Psoas muscle (tissue), 8 donors: ENCODE results near the gene DUSP16. TPM values are rescaled to one million over a fixed set of nuclear protein-coding genes. Genes with fewer than 3 reads are reported as not detected.
A peak's percentile ranks its signal among the peaks of the same experiment; 100 is the strongest.

ENCODE experiments used
- ATAC-seq, 4 donors: fragments of 200-7000 bp; cut with Tn5 transposase; one replicate each; pipeline ENCODE4 v1.9.1; 2020; ENCODE audit warnings: moderate library complexity in 3 of 4, mild to moderate bottlenecking in 2 of 4
- DNase-seq, 2 donors: peaks; one replicate each; pipeline ENCODE4 v3.0.0-alpha.2; 2020
- H3K27ac ChIP-seq: fragments of 200-600 bp; one replicate; pipeline ENCODE4 v1.8.0; 2022
- H3K27me3 ChIP-seq, 3 donors: fragments of 200-600 bp in 1 of 3; one replicate each; pipeline versions ENCODE4 v1.6.1 to v1.8.0; 2013 to 2022; ENCODE audit warnings: low read length in 2 of 3, mild to moderate bottlenecking in 2 of 3, moderate library complexity in 1 of 3; ENCODE audit not compliant: insufficient read depth in 3 of 3
- H3K36me3 ChIP-seq, 2 donors: fragments of 200-600 bp in 1 of 2; one replicate each; pipeline versions ENCODE4 v1.6.1 to v1.8.0; 2013 to 2022; ENCODE audit warnings: low read depth in 1 of 2, mild to moderate bottlenecking in 1 of 2, moderate library complexity in 1 of 2; ENCODE audit not compliant: insufficient read depth in 1 of 2
- H3K4me1 ChIP-seq: fragments of 200-600 bp; one replicate; pipeline ENCODE4 v1.8.0; 2022
- H3K4me3 ChIP-seq: fragments of 200-600 bp; one replicate; pipeline ENCODE4 v1.8.0; 2022; ENCODE audit warnings: mild to moderate bottlenecking
- H3K9me3 ChIP-seq: fragments of 200-600 bp; one replicate; pipeline ENCODE4 v1.8.0; 2022
- WGBS, 3 donors: extraction: QIAGEN DNeasy Blood & Tissue Kit; methylation state at CpG; one replicate each; pipeline versions ENCODE4 v1.1.6 to v1.1.7; 2013; 5-methylcytosine and 5-hydroxymethylcytosine counted together
- intact Hi-C, 2 donors: fragments of 100-400 bp; cut with DNase I; formaldehyde crosslinking; loops; one replicate each; pipeline versions ENCODE4 v1.11.0 to v1.14.2; 2022
- polyA plus RNA-seq, 3 donors: library from polyadenylated mRNA; stranded (reverse); fragments of 200-250 nt; gene quantifications; one replicate each; pipeline ENCODE4 v1.2.3, GENCODE V29; 2013
- total RNA-seq, 4 donors: library from RNA; stranded (reverse); fragmentation: NEBNext Ultra II Directional in 2 of 4; extraction: Animal tissue kit (Norgen Biotek cat#: 25700) in 2 of 4; gene quantifications; one replicate each; pipeline versions ENCODE4 v1.2.1 to v1.2.4, GENCODE V29; 2021 to 2023
- TF ChIP-seq, protein P1 (sequence below): fragments of 200-600 bp; IDR thresholded peaks from one replicate; pipeline ENCODE4 v1.8.0; 2022; ENCODE audit warnings: antibody characterized with exemption
- donor health status: healthy with polysubstance abuse.
- donor health status: DM: no; HTN: no; CAD: no; lungs with moderate emphysema.
- donor health status: Bipolar disorder and iron deficiency.
- donor health status: healthy.
- donor health status: DM: yes; HTN: yes; CAD: no.
- donor health status: DM: no; HTN: no; CAD: no.
- donor health status: DM: no; HTN: no; CAD: no.
- donor health status: DM: yes; HTN: yes; CAD: no.

The DUSP16 gene
- total and polyA plus RNA-seq, 7 donors = 3.3 to 23.8 (median 14.2) TPM

DNA sequence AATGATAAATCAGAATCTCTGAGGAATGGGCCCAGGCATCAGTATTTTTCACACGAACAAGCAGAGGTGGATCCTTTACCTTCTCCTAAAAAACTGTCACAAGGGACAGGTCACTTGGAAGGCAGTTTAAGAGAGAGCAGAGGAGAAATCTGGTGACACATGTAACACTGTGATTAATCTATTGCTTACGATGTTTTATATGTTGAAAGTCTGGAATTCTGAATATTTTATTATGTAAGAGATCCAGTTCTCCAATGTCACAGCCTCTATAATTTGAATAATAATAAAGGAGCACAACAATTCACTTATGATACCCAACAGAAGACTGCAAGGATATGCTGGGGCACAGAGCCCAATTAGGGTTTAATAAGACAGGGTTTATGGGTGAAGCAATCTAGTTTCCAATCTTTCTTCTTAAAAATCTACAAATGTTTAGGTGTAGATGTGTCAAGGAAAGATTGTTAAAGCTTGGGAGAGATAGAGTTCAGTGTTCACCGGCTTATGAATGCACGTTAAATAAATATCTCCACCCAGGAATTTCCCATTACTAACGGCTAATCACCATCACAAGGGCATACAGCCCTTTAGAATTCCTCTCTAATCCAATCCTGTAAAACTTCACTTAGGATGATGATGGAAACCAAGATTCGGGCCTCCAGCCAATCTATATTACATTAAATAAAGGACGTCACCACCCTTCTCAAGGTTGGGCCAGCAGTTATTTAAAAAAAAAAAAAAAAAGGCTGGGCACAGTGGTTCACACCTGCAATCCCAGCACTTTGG lies 23.4 kb downstream of the DUSP16 start:
- Histone ChIP-seq H3K36me3 (no peaks in the 10 kb centered on the region), H3K27ac (peak overlapping the region; percentile 65), H3K27me3 (no peaks in the 10 kb centered on the region), H3K4me1 (peaks cover 47% of the 10 kb centered on the region), H3K4me3 (no peak overlapping the region), H3K9me3 (no peaks in the 10 kb centered on the region)
- DNase-seq (no peak), ATAC-seq (no peak)
- intact Hi-C loops = no loop called here
- TF ChIP-seq, protein P1, sequence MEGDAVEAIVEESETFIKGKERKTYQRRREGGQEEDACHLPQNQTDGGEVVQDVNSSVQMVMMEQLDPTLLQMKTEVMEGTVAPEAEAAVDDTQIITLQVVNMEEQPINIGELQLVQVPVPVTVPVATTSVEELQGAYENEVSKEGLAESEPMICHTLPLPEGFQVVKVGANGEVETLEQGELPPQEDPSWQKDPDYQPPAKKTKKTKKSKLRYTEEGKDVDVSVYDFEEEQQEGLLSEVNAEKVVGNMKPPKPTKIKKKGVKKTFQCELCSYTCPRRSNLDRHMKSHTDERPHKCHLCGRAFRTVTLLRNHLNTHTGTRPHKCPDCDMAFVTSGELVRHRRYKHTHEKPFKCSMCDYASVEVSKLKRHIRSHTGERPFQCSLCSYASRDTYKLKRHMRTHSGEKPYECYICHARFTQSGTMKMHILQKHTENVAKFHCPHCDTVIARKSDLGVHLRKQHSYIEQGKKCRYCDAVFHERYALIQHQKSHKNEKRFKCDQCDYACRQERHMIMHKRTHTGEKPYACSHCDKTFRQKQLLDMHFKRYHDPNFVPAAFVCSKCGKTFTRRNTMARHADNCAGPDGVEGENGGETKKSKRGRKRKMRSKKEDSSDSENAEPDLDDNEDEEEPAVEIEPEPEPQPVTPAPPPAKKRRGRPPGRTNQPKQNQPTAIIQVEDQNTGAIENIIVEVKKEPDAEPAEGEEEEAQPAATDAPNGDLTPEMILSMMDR = no peak
- WGBS, 3 donors = 71 to 84% (median 77%) methylated on average over 7 of the region's 7 CpGs

DNA sequence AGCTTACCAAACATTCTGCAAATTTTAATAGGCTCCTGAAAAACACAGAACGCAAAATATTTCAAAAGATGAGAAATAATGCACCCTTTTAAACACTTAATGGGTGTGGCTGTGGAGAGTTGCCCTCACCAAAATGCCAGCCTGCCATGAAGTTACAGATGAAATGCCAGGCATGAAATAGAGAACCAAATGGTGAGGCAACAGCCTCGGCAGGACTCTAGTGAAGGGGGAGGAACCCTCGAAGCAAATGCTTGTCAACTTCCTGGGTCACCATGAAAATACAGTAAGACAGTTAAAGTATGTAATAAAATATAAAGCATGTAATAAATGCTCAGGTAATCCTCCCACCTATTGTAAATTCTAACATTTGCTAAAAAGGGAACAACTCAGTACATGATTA lies 24.1 kb downstream of the DUSP16 start:
- H3K9me3 ChIP-seq = no peaks in the 10 kb centered on the region
- no peak for DNase-seq
- WGBS, 3 donors = 27 to 48% (median 36%) methylated on average over 3 of the region's 3 CpGs
- H3K36me3 ChIP-seq = no peaks in the 10 kb centered on the region
- H3K27ac ChIP-seq = peak overlapping the region; percentile 65
- peaks cover 54% of the 10 kb centered on the region for H3K4me1 ChIP-seq
- H3K4me3 ChIP-seq = no peak overlapping the region
- ATAC-seq = peak; percentile 62 to 79 (median 72)
- intact Hi-C loops = no loop called here
- TF ChIP-seq, protein P1 = no peak
- no peaks in the 10 kb centered on the region for H3K27me3 ChIP-seq

DNA sequence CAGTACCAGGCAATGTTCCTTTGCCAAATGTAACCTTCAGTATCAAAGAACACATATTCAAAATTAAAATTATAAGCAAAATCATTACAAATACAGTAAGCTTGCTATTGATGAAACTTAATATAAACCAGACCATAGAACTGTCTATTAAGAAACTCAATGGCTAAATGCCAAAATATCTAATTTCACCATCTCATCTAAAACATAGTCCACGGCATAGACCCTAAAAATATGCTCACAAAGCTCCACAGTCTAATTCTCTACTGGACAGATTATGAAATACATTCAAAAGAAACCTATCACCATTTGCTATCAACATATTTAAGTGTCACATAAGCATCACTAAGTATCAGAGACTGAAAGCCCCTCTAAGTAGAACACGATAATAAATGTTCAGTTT lies 25.2 kb downstream of the DUSP16 start:
- Histone ChIP-seq H3K27ac (peak overlapping the region; percentile 65), H3K9me3 (no peaks in the 10 kb centered on the region), H3K4me1 (peaks cover 65% of the 10 kb centered on the region), H3K36me3 (no peaks in the 10 kb centered on the region), H3K27me3 (no peaks in the 10 kb centered on the region), H3K4me3 (no peak overlapping the region)
- ATAC-seq = peak in 1 of 4 donors; percentile 35
- WGBS, 3 donors = 53 to 64% (median 53%) methylated on average over 2 of the region's 2 CpGs
- no peak for DNase-seq
- intact Hi-C loops = no loop called here
- TF ChIP-seq, protein P1 = no peak

DNA sequence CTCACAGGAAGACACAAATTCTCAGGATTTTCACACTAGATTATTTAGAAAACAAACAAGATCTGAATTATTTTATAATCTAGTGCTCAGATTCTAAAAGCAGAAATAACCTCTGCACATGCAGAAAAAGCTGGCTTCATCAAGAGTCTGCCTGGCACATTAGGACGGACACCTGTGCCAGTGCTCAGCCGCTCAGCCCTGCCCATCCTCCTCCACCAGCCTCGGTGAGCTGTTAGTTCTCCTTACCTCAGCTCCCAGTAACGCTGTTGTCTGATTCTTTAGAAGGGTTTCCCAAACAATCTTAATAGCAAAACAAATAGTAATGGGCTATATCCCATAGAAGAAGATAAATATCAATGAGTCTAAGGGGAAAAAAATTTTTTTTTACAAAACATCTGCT lies 27.7 kb downstream of the DUSP16 start:
- no peaks in the 10 kb centered on the region for H3K9me3 ChIP-seq
- H3K4me3 ChIP-seq = peak overlapping the region; percentile 12
- DNase-seq = peak in 1 of 2 donors; percentile 58
- TF ChIP-seq, protein P1 = no peak
- peak overlapping the region; percentile 82 for H3K27ac ChIP-seq
- ATAC-seq = peak; percentile 72 to 80 (median 76)
- WGBS, 3 donors = 27 to 31% (median 28%) methylated on average over 4 of the region's 4 CpGs
- no peaks in the 10 kb centered on the region for H3K36me3 ChIP-seq
- intact Hi-C loops = loop anchor here in 1 of 2 donors (1.0 kb wide), 1 partner anchor 26 kb away; no protein-coding TSS in a partner anchor
- H3K27me3 ChIP-seq = no peaks in the 10 kb centered on the region
- peaks cover 71% of the 10 kb centered on the region for H3K4me1 ChIP-seq
